Heart left ventricle (tissue), 13 donors: ENCODE data around the gene FBL.

ENCODE experiments used
- POLR2A ChIP-seq, 2 donors: fragments of 450-650 bp; IDR thresholded peaks; one replicate each; pipeline ENCODE4 v1.6.1; 2017; ENCODE audit warnings: antibody characterized with exemption in 2 of 2, mild to moderate bottlenecking in 2 of 2, moderate library complexity in 2 of 2
- TF ChIP-seq, protein P1 (sequence below), 12 donors: fragments of 200-600 bp; sonication (generic) in 4 of 12; IDR thresholded peaks; one replicate each; pipeline versions ENCODE4 v1.5.0 to v1.8.0; 2018 to 2022; ENCODE audit warnings: antibody characterized with exemption in 12 of 12, mild to moderate bottlenecking in 5 of 12
- donor health status: ischemic (EF 13 %, LVEDD 7.1; RV severe dilation, severe dysfunction).
- donor health status: DM: no; HTN: yes; CAD: no.
- donor health status: DM: no; HTN: no; CAD: no.
- donor health status: ischemic (EF 25% LVEDD 6.9; RV normal size, moderate dysfunction).
- donor health status: ischemic (EF 25% LVEDD 5.7; RV mildly dilated, moderate dysfunction).
- donor health status: ischemic (EF 35%, LVEDD 5.7; RV mildly dilated, moderate dysfunction).
- donor health status: nonischemic (EF 11% LVEDD 7.7; RV severe dilation, severe dysfunction).
- donor health status: DM: yes; HTN: yes; CAD: no.
- donor health status: PGD.
- donor health status: ischemic (EF 29% LVEDD 5.4; RV normal size, mild dysfunction).
- donor health status: nonischemic (EF 23%, LVEDD 6.1; RV moderate dilation, normal function).

DNA sequence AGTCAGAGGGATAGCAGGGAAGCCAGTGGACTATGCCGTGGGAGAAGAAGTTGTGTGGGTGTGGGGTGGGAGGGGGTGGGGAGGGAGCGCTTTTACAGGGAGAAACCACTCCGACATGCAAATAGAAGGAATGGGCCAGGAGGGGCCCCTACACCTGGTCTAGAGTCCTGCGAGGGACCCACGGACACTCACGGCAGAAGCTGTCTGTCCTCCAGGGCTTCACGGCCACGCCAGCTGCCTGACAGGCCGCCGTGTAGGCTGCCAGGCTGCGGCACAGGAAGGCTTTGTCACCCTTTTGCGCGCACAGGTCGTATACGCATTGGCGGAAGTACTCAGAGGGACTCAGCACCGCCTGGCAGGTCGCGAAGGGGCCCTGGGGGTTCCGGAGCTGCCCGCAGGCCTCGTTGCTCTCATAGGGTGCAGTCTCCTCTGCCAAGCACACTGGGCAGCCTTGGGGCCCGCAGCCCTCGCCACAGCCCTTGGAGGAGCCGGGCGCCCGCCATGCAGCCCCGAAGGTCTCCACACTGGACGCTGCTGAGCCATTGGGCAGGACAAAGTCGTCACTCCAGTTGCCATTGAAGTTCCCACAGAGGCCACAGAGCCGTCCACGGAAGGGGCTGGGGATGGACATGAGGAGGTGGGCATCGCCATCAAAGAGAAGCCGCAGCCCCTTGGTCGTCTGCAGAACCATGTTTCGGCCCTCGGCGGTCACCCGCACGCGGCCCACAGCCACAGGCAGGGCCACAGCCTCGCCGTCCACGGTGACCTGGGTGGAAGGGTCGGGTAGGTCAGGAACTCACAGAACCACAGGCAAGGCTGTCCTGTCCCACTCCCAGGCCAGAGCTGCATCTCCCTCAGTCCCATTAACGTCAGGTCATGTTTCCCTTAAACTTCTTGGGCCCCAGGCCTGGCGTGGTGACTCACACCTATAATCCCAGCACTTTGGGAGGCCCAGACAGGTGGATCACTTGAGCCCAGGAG lies 26.0 kb upstream of the FBL start:
- TF ChIP-seq, protein P1, sequence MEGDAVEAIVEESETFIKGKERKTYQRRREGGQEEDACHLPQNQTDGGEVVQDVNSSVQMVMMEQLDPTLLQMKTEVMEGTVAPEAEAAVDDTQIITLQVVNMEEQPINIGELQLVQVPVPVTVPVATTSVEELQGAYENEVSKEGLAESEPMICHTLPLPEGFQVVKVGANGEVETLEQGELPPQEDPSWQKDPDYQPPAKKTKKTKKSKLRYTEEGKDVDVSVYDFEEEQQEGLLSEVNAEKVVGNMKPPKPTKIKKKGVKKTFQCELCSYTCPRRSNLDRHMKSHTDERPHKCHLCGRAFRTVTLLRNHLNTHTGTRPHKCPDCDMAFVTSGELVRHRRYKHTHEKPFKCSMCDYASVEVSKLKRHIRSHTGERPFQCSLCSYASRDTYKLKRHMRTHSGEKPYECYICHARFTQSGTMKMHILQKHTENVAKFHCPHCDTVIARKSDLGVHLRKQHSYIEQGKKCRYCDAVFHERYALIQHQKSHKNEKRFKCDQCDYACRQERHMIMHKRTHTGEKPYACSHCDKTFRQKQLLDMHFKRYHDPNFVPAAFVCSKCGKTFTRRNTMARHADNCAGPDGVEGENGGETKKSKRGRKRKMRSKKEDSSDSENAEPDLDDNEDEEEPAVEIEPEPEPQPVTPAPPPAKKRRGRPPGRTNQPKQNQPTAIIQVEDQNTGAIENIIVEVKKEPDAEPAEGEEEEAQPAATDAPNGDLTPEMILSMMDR (IDR thresholded peaks at IDR 0.05) = no peak
- no peak for TF ChIP-seq POLR2A (IDR thresholded peaks at IDR 0.05)
